Posterior cingulate gyrus (tissue), 11 donors: Measurements from ENCODE around the gene TUB.

Source experiments
- DNase-seq, 10 donors: peaks; one replicate each; pipeline versions ENCODE4 v3.0.0 to v3.0.0-alpha.2; 2020 to 2021; ENCODE audit warnings: mixed read lengths in 3 of 10
- intact Hi-C: fragments of 100-400 bp; cut with DNase I; formaldehyde crosslinking; loops from one replicate; pipeline ENCODE4 v1.15.1; 2023

TUB gene

DNA sequence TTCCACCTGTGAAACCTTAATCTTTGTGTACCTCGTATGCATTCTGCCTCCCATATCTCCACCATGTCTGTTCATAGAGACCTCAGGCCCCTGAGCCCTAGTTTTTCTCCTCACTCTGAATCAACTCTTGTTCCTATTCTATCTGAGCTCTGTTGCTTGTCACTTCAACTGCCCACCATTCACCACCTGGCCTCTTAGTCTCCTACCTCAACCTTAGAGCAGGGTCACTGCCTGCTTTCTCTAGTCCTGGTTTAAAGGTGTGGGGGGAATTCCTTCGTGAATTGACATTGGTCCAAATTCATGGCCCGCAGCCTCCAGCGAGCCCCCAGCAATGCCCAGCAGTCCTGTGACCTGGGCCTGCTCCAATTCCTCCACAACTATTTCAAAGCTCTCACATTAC lies 39.4 kb upstream of the TUB start:
- no peak for DNase-seq
- intact Hi-C loops = no loop called here

DNA sequence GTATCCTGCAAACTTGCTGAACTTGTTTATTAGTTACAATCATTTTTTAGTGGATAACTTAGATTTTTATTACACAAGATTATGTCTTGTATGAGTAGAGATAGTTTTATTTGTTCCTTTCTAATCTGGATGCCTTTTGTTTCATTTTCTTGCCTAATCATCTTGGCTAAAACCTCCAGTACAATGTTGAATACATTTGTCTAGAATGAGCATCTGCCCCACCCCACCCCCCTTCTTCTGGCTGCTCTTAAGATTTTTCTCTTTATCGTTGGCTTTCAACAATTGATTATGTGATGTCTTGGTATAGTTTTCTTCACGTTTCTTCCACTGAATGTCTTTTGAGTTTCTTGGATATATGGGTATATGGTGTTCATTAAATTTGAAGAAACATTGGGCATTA lies 37.3 kb upstream of the TUB start:
- no peak for DNase-seq
- intact Hi-C loops = no loop called here

DNA sequence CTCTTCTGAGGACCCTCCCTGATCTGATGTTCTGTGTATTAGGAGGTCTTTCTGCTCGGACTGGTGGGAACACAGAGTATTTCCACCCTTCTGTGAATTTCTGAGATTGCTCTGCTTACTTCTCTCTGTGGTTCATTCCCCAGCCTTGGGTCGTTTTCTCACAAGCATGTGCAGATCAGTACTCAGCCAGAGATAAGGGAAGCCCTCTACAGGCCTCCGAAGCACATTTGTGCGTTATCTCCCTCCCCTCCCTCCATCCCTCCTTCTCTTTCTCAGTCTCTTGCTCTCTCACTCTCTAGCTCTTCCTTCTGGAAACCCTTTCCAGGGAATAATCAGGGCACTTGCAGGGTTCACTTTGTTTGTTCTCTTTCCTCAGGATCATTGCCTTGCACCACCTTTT lies 35.2 kb upstream of the TUB start:
- intact Hi-C loops = no loop called here
- DNase-seq = no peak

DNA sequence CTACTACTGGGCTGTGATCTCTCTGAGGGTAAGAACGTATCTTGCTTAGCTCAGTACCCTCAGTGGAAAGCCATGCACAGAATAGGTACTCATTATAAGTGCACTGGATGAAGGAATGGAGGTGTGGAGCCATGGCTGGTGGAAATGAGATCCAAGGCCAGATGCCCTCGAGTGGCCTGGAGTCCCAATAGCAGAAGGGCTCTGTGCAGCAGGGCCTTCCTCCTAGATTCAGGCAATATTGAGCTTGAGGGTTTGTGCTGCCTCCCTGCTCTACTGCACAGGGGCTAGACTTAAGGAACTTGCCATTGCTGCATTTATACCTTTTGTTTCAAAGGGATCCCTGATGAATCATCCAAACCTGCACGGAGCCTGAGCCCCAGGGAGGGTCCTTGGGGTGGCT lies 33.6 kb upstream of the TUB start:
- intact Hi-C loops = no loop called here
- peak in 1 of 10 donors; percentile 51 for DNase-seq

DNA sequence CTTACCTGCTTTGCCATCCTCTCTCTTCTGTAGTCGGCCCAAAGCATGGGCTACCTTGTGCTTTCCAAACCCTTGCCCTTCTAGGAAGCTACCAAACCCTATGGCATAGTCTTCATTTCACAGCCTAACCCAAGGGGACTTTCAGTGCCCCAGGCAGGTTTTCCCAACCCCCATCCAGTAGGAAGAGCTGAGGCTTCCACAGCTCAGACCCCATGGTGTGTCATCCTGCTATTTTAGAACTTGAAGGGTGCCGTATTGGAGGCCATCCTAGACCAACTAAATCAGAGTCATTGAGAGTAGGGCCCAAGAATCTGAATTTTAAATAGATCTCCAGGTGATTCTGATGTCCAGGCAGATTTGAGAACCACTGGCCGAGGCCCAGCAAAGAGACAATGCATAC lies 31.9 kb upstream of the TUB start:
- intact Hi-C loops = no loop called here
- no peak for DNase-seq

DNA sequence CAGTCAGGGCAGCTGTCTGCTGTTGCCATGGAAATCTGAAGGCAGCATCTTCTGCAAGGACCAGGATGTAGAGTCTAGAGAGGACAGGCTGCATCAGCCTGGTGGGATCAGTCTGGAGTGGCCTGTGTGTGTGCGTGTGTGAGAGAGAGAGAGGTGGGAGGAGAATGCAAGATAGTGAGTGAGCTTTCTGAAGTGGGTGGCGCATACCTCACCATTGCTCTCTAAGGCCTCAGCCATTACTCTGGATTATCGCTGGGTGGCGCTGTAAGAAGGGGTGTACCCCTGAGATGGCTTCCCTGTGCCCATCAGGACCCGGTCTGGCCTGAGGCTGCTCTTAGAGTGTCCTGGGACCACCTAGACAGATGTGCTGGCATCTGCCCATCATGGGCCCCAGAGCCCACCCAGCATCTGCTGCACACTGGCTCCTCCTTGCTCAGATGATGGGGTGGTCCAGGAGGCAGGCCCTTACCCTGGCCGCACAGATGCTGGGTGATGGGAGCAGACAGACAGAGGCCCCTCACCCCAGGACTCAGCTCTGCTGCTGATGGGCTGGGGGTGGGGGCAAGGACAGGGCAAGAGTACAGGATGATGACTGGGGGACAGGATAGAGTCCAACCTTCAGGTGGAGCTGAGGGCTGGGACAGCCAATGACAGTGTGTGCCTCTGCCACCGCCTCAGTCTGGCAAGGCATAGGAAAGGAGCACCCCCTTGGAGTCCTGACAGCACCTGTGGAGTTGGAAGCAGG lies 25.7 kb upstream of the TUB start:
- intact Hi-C loops = no loop called here
- DNase-seq = peak in 1 of 10 donors; percentile 55

DNA sequence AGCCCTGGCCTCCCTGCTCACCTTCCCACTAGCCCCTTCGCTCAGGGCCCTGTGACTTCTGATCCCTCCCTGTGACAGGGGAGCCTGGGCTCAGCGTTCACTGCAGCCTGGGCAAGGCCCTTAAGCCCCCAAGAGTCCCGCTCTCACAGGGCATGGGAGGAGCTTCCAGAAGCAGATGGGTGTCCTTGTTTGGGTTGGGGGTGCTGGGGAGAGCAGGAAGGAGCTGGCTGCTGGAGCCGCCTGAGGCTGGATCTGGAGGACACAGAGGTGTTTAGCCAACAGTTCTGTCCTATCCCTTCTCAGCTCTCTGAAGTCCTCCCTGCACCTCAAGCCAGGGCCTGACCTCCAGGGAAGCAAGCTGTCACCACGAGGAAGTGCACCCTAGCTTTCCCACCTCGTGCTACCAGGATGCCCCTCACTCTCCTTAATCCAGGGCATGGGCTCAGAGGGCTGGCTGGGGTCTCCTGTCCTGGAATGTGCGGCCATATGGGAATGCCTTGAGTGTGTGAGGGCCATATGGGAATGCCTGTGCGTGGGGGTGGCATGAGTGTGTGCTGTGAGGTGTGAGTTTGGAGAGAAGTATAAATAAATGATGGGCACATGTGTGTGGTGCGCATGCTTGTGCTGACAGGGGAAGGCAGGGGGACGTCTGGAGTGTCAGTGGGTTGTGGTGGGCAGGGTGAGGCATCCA lies 25.0 kb upstream of the TUB start:
- peak in 1 of 10 donors; percentile 78 for DNase-seq
- intact Hi-C loops = no loop called here

DNA sequence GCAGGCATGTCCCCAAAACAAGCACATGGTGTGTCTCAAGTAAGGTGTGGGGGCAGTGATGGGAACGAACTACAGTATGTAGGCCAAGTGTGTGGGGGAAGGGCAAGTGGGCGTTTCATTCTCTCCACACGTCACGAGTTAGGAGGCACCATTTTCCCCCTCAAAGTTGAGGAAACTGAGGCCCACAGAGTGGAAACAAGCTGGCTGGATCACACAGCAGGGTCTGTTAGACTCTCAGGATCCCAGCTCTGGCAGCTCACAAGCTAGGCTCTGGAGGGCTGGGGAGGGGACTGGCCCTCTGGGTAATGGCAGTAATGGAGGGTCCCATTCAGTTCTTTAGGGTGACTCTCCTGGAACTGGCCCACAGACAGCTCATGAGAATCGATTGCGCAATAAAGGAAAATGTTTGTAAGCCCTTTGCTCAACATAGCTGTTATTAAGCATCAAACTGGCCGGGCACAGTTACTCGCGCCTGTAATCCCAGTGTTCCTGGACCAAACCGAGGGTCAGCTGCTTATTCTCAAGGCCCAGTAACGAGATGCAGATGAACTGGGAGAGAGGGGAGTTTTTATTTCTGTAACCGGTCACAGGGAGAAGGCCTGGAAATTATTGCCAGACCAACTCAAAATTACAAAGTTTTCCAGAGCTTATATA lies 24.1 kb upstream of the TUB start:
- peak in 1 of 10 donors; percentile 44 for DNase-seq
- intact Hi-C loops = no loop called here

DNA sequence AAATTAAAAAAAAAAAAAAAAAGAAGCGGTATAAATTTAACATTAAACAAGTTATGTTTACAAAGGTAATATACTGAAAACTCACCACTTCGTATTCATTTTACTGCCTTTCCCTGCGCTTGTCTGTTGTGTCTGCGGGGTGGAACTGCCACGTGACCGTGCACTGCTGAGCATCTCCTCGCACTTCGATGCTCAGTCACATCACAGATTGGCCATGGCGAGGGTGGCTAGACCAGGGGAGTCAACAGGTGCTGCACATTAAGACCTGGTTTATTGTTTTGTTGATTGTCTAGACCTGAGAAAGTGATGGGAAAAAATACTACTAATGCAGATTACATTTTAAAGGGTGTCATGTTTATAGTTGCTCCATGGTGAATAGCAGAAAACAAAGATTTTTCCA lies 22.8 kb upstream of the TUB start:
- intact Hi-C loops = no loop called here
- peak in 1 of 10 donors; percentile 31 for DNase-seq

DNA sequence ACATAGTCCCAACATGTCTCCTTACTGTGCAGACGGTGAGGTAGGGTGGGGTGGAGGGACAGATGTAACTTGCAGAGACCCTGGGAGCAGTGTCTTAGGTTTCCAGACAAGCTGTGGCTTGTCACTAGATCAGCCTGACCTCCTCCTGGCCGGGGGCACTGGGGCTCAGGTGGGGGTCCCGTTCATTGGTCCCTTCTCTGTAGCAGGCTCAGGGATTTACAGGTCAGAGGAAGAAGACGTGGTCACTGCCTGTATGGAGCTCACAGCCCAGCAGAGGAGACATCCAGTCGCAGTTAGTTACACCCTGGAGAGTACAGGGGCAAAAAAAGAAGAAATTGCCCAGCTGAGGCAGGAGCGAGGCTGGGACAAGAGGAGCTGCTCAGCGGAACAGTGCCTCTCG lies 22.0 kb upstream of the TUB start:
- intact Hi-C loops = no loop called here
- DNase-seq = peak in 1 of 10 donors; percentile 33

DNA sequence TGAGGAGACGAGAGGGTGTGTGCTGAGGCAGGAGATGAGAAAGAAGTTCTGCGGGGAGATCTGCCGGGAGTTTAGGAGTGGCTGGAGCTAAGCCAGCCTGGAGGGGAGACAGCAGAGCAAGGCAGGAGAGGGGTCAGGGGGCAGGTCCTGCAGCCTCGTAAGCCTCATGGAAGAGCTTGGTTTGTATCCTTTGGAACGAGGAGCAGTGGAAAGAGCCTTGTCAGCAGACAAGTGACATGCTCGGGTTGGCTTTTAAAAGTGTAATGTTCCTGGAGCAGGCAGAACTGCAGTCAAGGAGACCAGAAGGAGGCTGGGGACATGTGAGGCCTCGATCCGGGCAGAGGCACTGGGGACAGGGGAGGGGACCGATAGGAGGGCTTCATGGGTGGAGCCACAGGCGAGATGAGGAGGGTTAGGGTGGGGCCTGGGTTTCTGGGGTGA lies 21.4 kb upstream of the TUB start:
- intact Hi-C loops = no loop called here

DNA sequence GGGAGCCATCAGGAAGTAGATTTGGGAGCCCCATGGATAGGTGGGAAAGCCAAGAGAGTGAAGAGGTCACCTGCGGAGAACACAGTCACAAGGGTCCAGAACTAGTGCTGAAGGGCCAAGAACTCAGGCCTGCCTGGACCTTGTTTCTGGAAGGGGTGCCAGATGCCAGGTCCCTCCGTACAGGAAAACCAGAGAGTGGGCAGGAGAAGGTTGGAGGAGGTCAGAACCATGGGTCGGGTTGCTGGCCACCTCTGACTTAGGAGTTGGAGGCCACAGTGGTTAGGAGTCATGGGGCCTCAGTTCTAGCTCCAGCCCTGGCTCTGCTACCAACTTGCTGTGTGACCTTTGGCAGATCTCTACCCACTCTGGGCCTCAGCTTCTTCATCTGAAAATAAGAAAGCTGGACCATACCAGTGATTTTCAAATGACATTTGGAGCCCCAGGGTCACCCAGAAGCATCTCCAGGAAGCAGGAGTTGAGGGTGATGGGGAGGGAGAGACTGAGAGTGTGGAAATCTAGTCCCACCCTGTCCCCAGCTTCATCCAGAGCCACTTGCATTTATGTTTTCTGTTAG lies 20.8 kb upstream of the TUB start:
- intact Hi-C loops = no loop called here
- DNase-seq = no peak

More for the DNA sequence above, 21.4 kb upstream of the TUB start:
- no peak for DNase-seq

DNA sequence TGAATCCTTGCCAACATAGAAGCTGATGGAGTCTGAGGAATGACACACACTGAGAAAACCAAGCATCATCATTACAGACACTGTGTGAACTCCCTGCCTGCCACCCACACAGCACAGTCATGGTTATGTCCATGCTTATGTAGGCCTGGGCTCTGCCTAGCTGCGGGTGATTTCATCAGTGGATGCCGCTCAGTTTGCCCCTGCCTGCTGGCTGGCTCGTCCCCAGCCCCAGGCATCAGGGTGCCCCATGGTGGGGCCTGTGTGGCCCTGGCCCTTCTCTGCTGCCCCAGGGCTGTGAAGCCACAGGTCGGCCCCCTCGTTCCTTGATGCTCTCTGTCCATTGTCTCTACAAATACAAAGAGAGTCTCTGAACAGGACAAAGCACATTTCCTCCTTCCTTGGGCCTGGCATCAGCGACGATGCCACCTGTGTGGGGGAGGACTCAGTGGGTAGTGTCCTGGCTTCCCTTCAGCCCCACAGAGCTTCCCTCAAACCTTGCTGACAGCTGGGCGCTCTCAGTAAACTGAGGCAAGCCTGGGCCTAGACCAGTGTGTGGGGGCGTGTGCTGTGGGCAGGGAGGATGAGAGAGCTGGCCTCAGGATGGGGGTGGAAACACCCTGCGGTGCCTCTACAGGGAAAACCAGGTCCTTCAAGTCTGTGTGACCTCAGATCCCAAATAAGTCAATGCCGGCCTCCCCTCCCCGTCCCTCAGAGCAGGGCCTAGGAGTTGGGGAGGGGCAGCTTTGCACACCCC lies 20.0 kb upstream of the TUB start:
- intact Hi-C loops = no loop called here
- DNase-seq = peak in 6 of 10 donors; percentile 47 to 94 (median 77)

DNA sequence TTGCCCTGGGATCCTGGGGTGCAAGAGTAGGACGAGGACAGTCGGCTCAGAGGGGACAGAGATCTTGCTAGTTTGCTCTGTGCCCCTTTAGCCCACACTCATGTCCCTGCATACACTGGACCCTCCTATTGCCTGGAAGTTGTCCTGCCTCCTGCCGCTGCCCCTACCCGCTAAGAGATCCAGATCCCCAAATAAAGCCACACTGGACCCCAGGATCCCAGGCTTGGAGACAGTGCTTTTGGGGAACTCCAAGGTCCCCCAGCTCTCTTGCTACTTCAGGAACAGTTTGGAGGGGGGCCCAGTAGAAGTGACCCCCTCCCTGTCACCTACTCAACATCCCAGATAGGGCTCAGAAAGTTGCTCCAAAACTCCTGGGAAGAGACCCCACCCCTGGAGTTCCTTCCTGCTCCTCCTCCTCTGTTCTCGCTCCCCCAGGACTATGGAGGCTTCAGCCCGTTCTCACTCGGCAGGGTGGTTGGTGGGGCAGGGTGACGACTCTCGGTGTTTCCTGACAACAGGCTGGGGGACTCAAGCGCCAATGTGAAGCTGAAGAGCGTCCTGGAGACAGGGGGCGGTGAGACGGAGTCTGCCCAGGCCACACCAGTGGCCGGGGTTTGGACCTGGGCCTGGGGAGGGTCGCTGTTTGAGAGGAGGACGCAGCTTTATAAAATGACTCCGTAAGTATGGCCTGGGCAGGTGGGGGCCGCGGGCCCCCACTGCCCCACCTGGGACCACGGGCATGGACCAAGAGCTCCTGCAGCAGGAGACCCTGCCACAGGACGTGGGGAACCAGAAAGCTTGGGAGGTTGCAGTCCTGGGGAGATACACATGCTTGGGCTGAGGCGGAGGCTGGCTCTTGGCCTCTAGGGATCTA lies 19.2 kb upstream of the TUB start:
- DNase-seq = no peak
- intact Hi-C loops = no loop called here

DNA sequence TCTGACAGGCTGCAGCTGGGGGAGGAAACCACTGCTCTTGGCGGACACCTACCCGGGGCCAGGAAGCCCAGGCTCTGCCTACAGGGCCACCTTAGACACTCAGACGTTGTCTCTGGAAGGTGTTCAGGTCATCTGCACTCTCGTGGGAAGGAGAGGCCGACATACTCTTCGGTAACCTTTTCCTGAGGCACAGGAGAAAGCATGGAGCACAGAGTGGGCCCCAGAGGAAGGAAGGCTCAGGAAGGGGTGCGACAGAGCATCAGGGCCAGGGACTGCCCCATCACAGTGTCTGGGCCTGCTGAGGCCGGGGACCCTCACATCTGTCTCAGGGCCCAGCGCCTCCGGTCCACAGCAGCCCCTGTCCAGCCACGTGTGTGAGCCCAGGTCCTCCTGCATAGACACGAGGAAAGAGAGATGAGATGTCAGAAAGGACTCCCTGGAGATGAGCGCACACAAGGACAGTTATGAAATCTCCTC lies 18.2 kb upstream of the TUB start:
- no peak for DNase-seq
- intact Hi-C loops = no loop called here

DNA sequence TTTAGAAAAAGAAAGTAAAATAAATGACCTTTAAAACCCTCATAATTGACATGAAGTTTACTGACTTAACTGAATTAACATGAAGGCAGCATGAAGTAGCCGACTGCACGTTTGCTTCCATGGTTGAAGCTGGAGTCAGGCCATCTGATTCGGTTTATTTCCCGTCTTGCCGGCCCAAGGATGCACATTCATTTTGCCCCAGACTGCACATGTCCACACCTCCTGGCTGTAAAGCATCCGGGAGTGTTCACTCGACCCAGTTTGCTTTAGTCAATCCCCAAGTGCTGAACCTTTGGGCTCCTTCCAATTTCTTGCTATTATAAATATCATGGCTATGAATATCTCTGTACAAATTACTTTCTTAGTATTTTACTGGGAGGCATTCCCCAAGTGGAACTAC lies 17.7 kb upstream of the TUB start:
- peak in 1 of 10 donors; percentile 50 for DNase-seq
- intact Hi-C loops = no loop called here

DNA sequence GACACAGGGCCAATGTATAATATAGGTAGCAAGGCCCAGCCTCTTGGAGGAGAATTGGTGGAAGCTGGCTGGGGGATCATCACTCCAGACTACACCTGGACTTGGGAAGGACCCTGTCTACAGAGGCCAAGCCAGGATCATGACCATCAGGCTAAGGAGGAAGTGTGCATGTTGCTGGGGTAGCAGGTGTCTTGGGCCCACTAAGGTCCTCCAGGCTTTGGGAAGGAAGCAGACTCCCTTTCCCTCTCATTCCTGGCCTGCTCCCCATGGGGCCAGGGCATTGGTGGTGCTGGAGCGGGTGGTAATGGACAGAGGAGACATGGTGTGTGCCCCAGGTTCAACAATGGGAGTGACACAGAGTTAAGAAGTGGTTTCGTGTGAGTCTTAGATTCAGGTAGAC lies 16.0 kb upstream of the TUB start:
- no peak for DNase-seq
- intact Hi-C loops = no loop called here

DNA sequence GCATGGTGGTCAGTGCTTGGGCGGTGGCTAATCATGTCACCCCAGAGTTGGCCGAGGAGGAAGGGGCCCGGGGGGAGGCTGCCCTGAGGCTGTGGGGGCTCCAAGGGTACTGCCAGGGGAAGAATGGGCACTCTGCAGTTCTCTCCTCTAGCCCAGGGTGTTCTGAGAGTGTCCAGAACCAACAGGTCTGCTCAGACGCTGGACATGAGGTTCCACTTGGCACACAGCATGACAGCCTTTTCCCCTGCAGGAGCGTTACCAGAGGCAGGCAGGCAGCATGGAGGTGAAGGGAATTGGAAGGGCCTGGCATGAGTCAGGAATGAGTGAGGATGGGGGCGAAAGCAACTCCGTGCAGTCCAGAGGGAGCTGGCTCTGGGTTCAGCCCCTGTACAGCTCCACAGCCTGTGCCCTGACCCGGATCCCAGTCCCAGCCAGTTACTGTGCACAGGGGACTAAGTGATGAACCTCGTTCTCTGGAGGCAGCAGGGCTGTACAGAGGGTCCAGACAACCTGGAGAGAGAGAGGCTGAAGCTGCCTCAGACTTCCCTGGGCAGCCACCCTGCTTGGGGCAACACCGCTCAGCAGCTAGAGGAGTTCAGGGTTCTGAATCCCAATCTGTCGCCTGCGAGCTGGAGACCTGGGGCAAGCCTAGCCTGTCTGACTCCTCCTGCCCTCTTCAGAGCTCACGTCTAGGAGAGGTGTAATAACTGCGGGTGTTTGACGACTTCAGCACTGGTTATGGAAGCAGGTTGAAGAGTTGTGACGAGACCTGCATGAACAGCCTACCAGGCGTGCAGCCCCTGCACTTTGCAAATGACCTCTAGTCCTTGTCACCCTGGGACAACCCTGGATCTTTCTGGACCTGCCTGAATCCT lies 14.7 kb upstream of the TUB start:
- DNase-seq = peak in 1 of 10 donors; percentile 29
- intact Hi-C loops = no loop called here
